ENCODE data around the gene PDE3A. TPM values are rescaled to one million over a fixed set of nuclear protein-coding genes. Genes with fewer than 3 reads are reported as not detected.
A peak's percentile ranks its signal among the peaks of the same experiment; 100 is the strongest.

Gene PDE3A
- total RNA-seq, 6 experiments from 2014 or later: 0.79 to 2.4 (median 1.3) TPM

DNA sequence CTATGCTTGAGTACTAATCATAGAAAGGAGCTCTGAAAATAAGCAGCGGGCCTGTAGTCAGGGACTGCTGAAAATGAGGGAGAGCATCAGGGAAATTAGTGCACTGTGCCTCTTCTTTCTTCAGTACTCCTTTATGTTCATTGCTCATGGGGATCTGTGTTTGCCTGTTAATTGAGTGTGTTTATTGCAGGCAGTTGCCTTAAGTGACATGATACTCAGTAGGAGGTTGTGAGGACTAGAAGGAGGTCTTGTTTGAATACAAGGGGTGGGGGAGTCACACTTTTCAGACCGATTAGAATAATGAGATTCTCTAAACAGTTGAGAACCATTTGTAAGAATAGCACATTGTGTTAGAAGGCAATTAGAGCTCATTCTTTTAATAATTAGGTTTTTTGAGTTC, 224.2 kb downstream of the PDE3A start:
- no peak overlapping the region for H3K27ac ChIP-seq
- TF ChIP-seq POLR2A (IDR thresholded peaks at IDR 0.05): no peak
- no peak for TF ChIP-seq CTCF (IDR thresholded peaks at IDR 0.05)
- H3K36me3 ChIP-seq: no peaks in the 10 kb centered on the region
- H3K9me3 ChIP-seq: no peaks in the 10 kb centered on the region
- no peaks in the 10 kb centered on the region for H3K4me1 ChIP-seq
- 67% methylated on average over 2 of the region's 2 CpGs for WGBS (ENCODE audit: insufficient coverage, low coverage, low lambda C conversion rate, missing lambda C conversion rate)
- DNase-seq (no peak), ATAC-seq (no peak)
- H3K4me3 ChIP-seq: no peak overlapping the region
- intact Hi-C loops (cut with DNase I): no loop called here
- H3K27me3 ChIP-seq: no peaks in the 10 kb centered on the region

DNA sequence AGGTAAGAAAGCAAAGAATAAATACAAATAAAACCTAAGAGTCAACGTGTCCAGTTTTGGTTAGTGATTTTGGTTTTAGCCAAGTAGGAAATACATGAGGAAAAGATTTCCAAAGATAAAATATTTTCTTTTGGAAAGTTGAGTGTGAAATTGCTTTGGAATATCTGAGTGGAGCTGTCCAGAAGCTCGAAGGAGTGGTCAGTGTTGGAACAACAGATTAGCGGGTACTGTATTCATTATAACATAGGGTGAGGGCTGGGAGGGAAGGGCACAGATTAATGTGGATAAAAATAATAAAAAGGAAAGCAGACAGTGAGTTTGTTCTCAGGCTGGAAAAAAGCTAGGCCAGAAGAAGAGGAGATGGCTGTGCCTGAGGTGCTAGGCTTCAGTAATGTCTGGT, 225.3 kb downstream of the PDE3A start:
- Histone ChIP-seq H3K27ac (no peak overlapping the region), H3K27me3 (no peaks in the 10 kb centered on the region), H3K4me3 (no peak overlapping the region), H3K36me3 (no peaks in the 10 kb centered on the region), H3K9me3 (no peaks in the 10 kb centered on the region), H3K4me1 (no peaks in the 10 kb centered on the region)
- 70% methylated on average over 3 of the region's 3 CpGs for WGBS (ENCODE audit: insufficient coverage, low coverage, low lambda C conversion rate, missing lambda C conversion rate)
- DNase-seq (no peak), ATAC-seq (no peak)
- intact Hi-C loops (cut with DNase I): no loop called here
- TF ChIP-seq POLR2A (IDR thresholded peaks at IDR 0.05) (no peak), CTCF (IDR thresholded peaks at IDR 0.05) (no peak)

GRCh38 chr12:20596061-20596460, 227.7 kb downstream of the PDE3A start:
- TF ChIP-seq POLR2A (IDR thresholded peaks at IDR 0.05) (no peak), CTCF (IDR thresholded peaks at IDR 0.05) (no peak)
- intact Hi-C loops (cut with DNase I): no loop called here
- ATAC-seq (no peak), DNase-seq (no peak)
- Histone ChIP-seq H3K27ac (no peak overlapping the region), H3K9me3 (no peaks in the 10 kb centered on the region), H3K4me3 (no peak overlapping the region), H3K4me1 (no peaks in the 10 kb centered on the region), H3K36me3 (no peaks in the 10 kb centered on the region), H3K27me3 (no peaks in the 10 kb centered on the region)
- WGBS (ENCODE audit: insufficient coverage, low coverage, low lambda C conversion rate, missing lambda C conversion rate): 43% methylated on average over 1 of the region's 1 CpG

DNA sequence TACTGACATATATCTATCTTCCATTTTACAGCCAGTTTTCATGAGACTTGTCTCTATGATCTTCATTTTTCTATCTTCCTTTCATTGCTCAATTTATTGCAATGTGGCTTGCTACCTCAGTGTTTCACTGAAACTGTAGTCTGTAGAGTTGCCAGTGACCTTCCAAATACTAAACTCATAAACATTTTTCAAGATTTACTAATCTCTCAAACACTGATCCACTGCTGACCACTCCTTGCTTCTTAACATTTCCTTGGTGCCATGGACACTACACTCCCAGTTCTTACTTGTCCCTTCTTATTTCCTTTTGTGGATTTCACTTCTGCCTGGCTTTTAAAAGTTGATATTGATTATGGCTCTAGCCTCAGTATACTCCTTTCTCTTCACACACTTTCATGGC, 231.4 kb downstream of the PDE3A start:
- no peaks in the 10 kb centered on the region for H3K4me1 ChIP-seq
- H3K27ac ChIP-seq: no peak overlapping the region
- DNase-seq: no peak
- no peak overlapping the region for H3K4me3 ChIP-seq
- H3K27me3 ChIP-seq: no peaks in the 10 kb centered on the region
- no peaks in the 10 kb centered on the region for H3K9me3 ChIP-seq
- ATAC-seq: no peak
- intact Hi-C loops (cut with DNase I): no loop called here
- no peaks in the 10 kb centered on the region for H3K36me3 ChIP-seq
- TF ChIP-seq CTCF (IDR thresholded peaks at IDR 0.05) (no peak), POLR2A (IDR thresholded peaks at IDR 0.05) (no peak)

GRCh38 chr12:20601668-20602280, 233.4 kb downstream of the PDE3A start:
- 40% methylated on average over 2 of the region's 2 CpGs for WGBS (ENCODE audit: insufficient coverage, low coverage, low lambda C conversion rate, missing lambda C conversion rate)
- intact Hi-C loops (cut with DNase I): no loop called here
- Histone ChIP-seq H3K27me3 (no peaks in the 10 kb centered on the region), H3K9me3 (no peaks in the 10 kb centered on the region), H3K4me1 (no peaks in the 10 kb centered on the region), H3K36me3 (no peaks in the 10 kb centered on the region), H3K4me3 (no peak overlapping the region), H3K27ac (no peak overlapping the region)
- peak in 3 of 4 donors; percentile 38 to 58 (median 57) for ATAC-seq
- DNase-seq: no peak
- TF ChIP-seq CTCF (IDR thresholded peaks at IDR 0.05) (peak; percentile 41 to 65 (median 54)), POLR2A (IDR thresholded peaks at IDR 0.05) (no peak)
